IPS-15b (cell line): Measurements from ENCODE around the gene AUNIP.
A peak's percentile ranks its signal among the peaks of the same experiment; 100 is the strongest.

Experiments
- H3K27me3 ChIP-seq: one replicate; pipeline ENCODE4 v1.6.1; 2013; ENCODE audit warnings: low read length; ENCODE audit not compliant: control insufficient read depth, insufficient read depth
- H3K36me3 ChIP-seq: one replicate; pipeline ENCODE4 v1.6.1; 2013; ENCODE audit warnings: low read length; ENCODE audit not compliant: control insufficient read depth, insufficient read depth
- H3K4me1 ChIP-seq: one replicate; pipeline ENCODE4 v1.6.1; 2013; ENCODE audit warnings: mild to moderate bottlenecking, low read length; ENCODE audit not compliant: control insufficient read depth, insufficient read depth
- H3K4me3 ChIP-seq: one replicate; pipeline ENCODE4 v1.5.1; 2013; ENCODE audit warnings: low read depth, low read length
- H3K9ac ChIP-seq: one replicate; pipeline ENCODE4 v1.6.1; 2013; ENCODE audit warnings: low read depth, mild to moderate bottlenecking, low read length
- H3K9me3 ChIP-seq: one replicate; pipeline ENCODE4 v1.6.1; 2013; ENCODE audit warnings: mild to moderate bottlenecking, low read length; ENCODE audit not compliant: control insufficient read depth, insufficient read depth

AUNIP gene

GRCh38 chr1:25836695-25837094, 22.6 kb downstream of the AUNIP start:
- H3K9me3 ChIP-seq = no peaks in the 10 kb centered on the region
- no peaks in the 10 kb centered on the region for H3K4me1 ChIP-seq
- no peak overlapping the region for H3K4me3 ChIP-seq
- H3K36me3 ChIP-seq = peaks cover 15% of the 10 kb centered on the region
- H3K27me3 ChIP-seq = no peaks in the 10 kb centered on the region
- no peak overlapping the region for H3K9ac ChIP-seq

- no peaks in the 10 kb centered on the region for H3K4me1 ChIP-seq
- peaks cover 15% of the 10 kb centered on the region for H3K36me3 ChIP-seq
- H3K27me3 ChIP-seq = no peaks in the 10 kb centered on the region
- no peak overlapping the region for H3K9ac ChIP-seq
- H3K4me3 ChIP-seq = no peak overlapping the region
- no peaks in the 10 kb centered on the region for H3K9me3 ChIP-seq
These were observed 24.4 kb downstream of the AUNIP start for GRCh38 chr1:25834894-25835293.

- Histone ChIP-seq H3K36me3 (peaks cover 25% of the 10 kb centered on the region), H3K4me3 (no peak overlapping the region), H3K27me3 (no peaks in the 10 kb centered on the region), H3K4me1 (no peaks in the 10 kb centered on the region), H3K9me3 (no peaks in the 10 kb centered on the region), H3K9ac (no peak overlapping the region)
These were observed 26.1 kb downstream of the AUNIP start for GRCh38 chr1:25833158-25833557.

- Histone ChIP-seq H3K9ac (no peak overlapping the region), H3K27me3 (no peaks in the 10 kb centered on the region), H3K4me3 (no peak overlapping the region), H3K9me3 (no peaks in the 10 kb centered on the region), H3K4me1 (no peaks in the 10 kb centered on the region), H3K36me3 (peaks cover 26% of the 10 kb centered on the region)
These were observed 26.8 kb downstream of the AUNIP start for GRCh38 chr1:25832336-25833037.

- H3K27me3 ChIP-seq = no peaks in the 10 kb centered on the region
- H3K36me3 ChIP-seq = peaks cover 28% of the 10 kb centered on the region
- no peak overlapping the region for H3K9ac ChIP-seq
- no peaks in the 10 kb centered on the region for H3K4me1 ChIP-seq
- no peak overlapping the region for H3K4me3 ChIP-seq
- H3K9me3 ChIP-seq = no peaks in the 10 kb centered on the region
These were observed 27.6 kb downstream of the AUNIP start for GRCh38 chr1:25831569-25832196.

- no peaks in the 10 kb centered on the region for H3K9me3 ChIP-seq
- no peak overlapping the region for H3K9ac ChIP-seq
- no peak overlapping the region for H3K4me3 ChIP-seq
- no peaks in the 10 kb centered on the region for H3K4me1 ChIP-seq
- H3K36me3 ChIP-seq = peaks cover 24% of the 10 kb centered on the region
- no peaks in the 10 kb centered on the region for H3K27me3 ChIP-seq
These were observed 30.2 kb downstream of the AUNIP start for GRCh38 chr1:25829046-25829445.

- Histone ChIP-seq H3K27me3 (no peaks in the 10 kb centered on the region), H3K4me3 (no peak overlapping the region), H3K36me3 (peaks cover 24% of the 10 kb centered on the region), H3K9me3 (no peaks in the 10 kb centered on the region), H3K4me1 (no peaks in the 10 kb centered on the region), H3K9ac (no peak overlapping the region)
These were observed 30.8 kb downstream of the AUNIP start for GRCh38 chr1:25828491-25828890.

- H3K36me3 ChIP-seq = peaks cover 17% of the 10 kb centered on the region
These were observed 32.7 kb downstream of the AUNIP start for GRCh38 chr1:25826571-25826970.

GRCh38 chr1:25825605-25826004, 33.7 kb downstream of the AUNIP start:
- Histone ChIP-seq H3K4me1 (no peaks in the 10 kb centered on the region), H3K36me3 (peaks cover 17% of the 10 kb centered on the region), H3K9me3 (no peaks in the 10 kb centered on the region), H3K27me3 (peaks cover 11% of the 10 kb centered on the region), H3K9ac (no peak overlapping the region), H3K4me3 (no peak overlapping the region)

More at GRCh38 chr1:25826571-25826970, 32.7 kb downstream of the AUNIP start:
- Histone ChIP-seq H3K27me3 (peaks cover 5% of the 10 kb centered on the region), H3K9ac (no peak overlapping the region), H3K9me3 (no peaks in the 10 kb centered on the region), H3K4me1 (no peaks in the 10 kb centered on the region), H3K4me3 (no peak overlapping the region)

GRCh38 chr1:25821630-25822091, 37.6 kb downstream of the AUNIP start:
- peaks cover 9% of the 10 kb centered on the region for H3K4me1 ChIP-seq
- H3K4me3 ChIP-seq = no peak overlapping the region
- no peak overlapping the region for H3K9ac ChIP-seq
- H3K36me3 ChIP-seq = peaks cover 4% of the 10 kb centered on the region
- H3K27me3 ChIP-seq = peaks cover 11% of the 10 kb centered on the region
- H3K9me3 ChIP-seq = no peaks in the 10 kb centered on the region

- H3K27me3 ChIP-seq = peaks cover 11% of the 10 kb centered on the region
- H3K9me3 ChIP-seq = no peaks in the 10 kb centered on the region
- peaks cover 4% of the 10 kb centered on the region for H3K36me3 ChIP-seq
- peaks cover 9% of the 10 kb centered on the region for H3K4me1 ChIP-seq
- H3K4me3 ChIP-seq = peak overlapping the region; percentile 95
- H3K9ac ChIP-seq = peak overlapping the region; percentile 89
These were observed 38.2 kb downstream of the AUNIP start for GRCh38 chr1:25821112-25821476.
